Skeletal muscle tissue (tissue), 4 donors: ENCODE results near the gene ACP7. TPM values are rescaled to one million over a fixed set of nuclear protein-coding genes. Genes with fewer than 3 reads are reported as not detected.

Experiments used
- H3K27ac ChIP-seq: one replicate; pipeline ENCODE4 v1.7.0; 2013; ENCODE audit warnings: mild to moderate bottlenecking, low read depth, low read length, inconsistent platforms
- H3K27me3 ChIP-seq, 3 donors: one replicate each; pipeline ENCODE4 v1.7.0; 2013; ENCODE audit warnings: low read length in 3 of 3; ENCODE audit not compliant: control insufficient read depth in 3 of 3, insufficient read depth in 3 of 3
- H3K36me3 ChIP-seq, 3 donors: one replicate each; pipeline ENCODE4 v1.7.0; 2013; ENCODE audit warnings: low read length in 3 of 3; ENCODE audit not compliant: control insufficient read depth in 3 of 3, insufficient read depth in 3 of 3
- H3K4me1 ChIP-seq, 3 donors: one replicate each; pipeline ENCODE4 v1.7.0; 2013; ENCODE audit warnings: low read length in 3 of 3, mild to moderate bottlenecking in 3 of 3; ENCODE audit not compliant: control insufficient read depth in 3 of 3, insufficient read depth in 3 of 3
- H3K4me3 ChIP-seq, 3 donors: one replicate each; pipeline ENCODE4 v1.7.0; 2013; ENCODE audit warnings: low read length in 3 of 3
- H3K9ac ChIP-seq, 3 donors: one replicate each; pipeline ENCODE4 v1.7.0; 2013; ENCODE audit warnings: low read length in 3 of 3, mild to moderate bottlenecking in 3 of 3, moderate library complexity in 2 of 3, low read depth in 1 of 3
- H3K9me3 ChIP-seq, 3 donors: one replicate each; pipeline ENCODE4 v1.7.0; 2013; ENCODE audit warnings: low read length in 3 of 3; ENCODE audit not compliant: control insufficient read depth in 3 of 3
- total RNA-seq: library from RNA; depleted of rRNA; stranded (reverse); fragments of >200 nt; gene quantifications from one replicate; pipeline ENCODE4 v1.2.3, GENCODE V29; 2014
- donor health status: Osteomylitis.

Gene ACP7
- total RNA-seq, 1 donor from 2014 or later: not detected

- no peak overlapping the region for H3K27ac ChIP-seq
- H3K36me3 ChIP-seq: no peaks in the 10 kb centered on the region
- no peak overlapping the region for H3K4me3 ChIP-seq
- peaks cover 11 to 20% (median 13%) of the 10 kb centered on the region in 3 donors for H3K4me1 ChIP-seq
- H3K27me3 ChIP-seq: no peaks in the 10 kb centered on the region
- no peaks in the 10 kb centered on the region for H3K9me3 ChIP-seq
- H3K9ac ChIP-seq: peak overlapping the region in 1 of 3 donors; percentile 25
Observed at GRCh38 chr19:39144290-39145071, 60.3 kb downstream of the ACP7 start.

GRCh38 chr19:39145180-39145953 lies 61.2 kb downstream of the ACP7 start:
- no peaks in the 10 kb centered on the region for H3K36me3 ChIP-seq
- H3K9me3 ChIP-seq: no peaks in the 10 kb centered on the region
- no peaks in the 10 kb centered on the region for H3K27me3 ChIP-seq
- no peak overlapping the region for H3K27ac ChIP-seq
- H3K4me3 ChIP-seq: no peak overlapping the region
- H3K9ac ChIP-seq: no peak overlapping the region
- H3K4me1 ChIP-seq: peaks cover 6 to 15% (median 7%) of the 10 kb centered on the region in 3 donors

- Histone ChIP-seq H3K27ac (no peak overlapping the region), H3K36me3 (no peaks in the 10 kb centered on the region), H3K4me1 (peaks cover 6 to 15% (median 7%) of the 10 kb centered on the region in 3 donors), H3K9ac (no peak overlapping the region), H3K27me3 (no peaks in the 10 kb centered on the region), H3K4me3 (no peak overlapping the region), H3K9me3 (no peaks in the 10 kb centered on the region)
Observed at GRCh38 chr19:39146091-39146490, 61.9 kb downstream of the ACP7 start.

DNA sequence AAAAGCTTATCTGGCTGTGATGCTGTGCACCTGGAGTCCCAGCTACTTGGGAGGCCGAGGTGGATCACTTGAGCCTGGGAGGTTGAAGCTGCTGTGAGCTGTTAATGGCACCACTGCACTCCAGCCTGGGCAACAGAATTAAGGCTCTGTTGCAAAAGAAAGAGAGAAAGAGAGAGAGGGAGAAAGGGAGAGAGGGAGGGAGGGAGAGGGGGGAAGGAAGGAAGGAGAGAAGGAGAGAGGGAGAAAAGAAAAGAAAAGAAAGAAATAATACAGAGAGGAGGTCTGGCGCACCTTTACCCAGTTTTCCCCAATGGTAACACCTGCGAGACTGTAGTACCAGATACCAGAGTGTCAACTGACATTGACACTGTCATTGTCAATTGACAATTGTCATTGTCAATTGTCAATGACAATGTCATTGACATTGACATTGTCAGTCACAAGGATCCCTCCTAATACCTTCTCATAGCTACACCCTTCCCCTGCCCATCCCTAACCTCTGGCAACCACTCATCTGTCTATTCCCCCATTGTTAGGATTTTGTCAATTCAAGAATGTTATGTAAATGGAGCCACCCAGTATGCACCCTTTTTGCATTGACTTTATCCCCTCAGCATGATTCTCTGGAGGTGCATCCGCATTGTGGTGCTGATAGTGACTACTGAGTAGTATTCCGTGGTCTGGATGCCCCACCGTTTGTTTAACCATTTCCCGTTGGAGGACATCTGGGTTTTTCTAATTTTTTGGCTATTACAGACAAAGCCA lies 62.7 kb downstream of the ACP7 start:
- Histone ChIP-seq H3K9me3 (no peaks in the 10 kb centered on the region), H3K4me3 (no peak overlapping the region), H3K4me1 (peaks cover 6 to 15% (median 7%) of the 10 kb centered on the region in 3 donors), H3K27ac (no peak overlapping the region), H3K27me3 (no peaks in the 10 kb centered on the region), H3K9ac (no peak overlapping the region), H3K36me3 (no peaks in the 10 kb centered on the region)

DNA sequence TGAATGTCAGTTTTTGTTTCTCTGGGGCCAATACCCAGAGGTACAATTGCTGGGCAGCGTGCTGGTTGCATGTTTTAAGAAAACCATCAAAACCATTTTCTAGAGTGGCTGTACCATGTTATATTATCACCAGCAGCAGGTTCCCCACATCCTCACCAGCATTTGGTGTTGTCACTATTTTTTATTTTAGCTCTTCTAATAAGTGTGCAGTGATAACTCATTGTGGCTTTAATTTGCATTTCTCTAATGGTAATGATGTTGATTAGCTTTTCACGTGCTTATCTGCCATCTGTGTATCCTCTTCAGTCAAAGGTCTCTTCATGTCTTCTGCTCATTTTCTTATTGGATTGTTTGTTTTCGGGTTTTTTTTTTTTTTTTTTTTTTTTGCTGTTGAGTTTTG lies 63.3 kb downstream of the ACP7 start:
- no peak overlapping the region for H3K9ac ChIP-seq
- H3K9me3 ChIP-seq: no peaks in the 10 kb centered on the region
- H3K4me1 ChIP-seq: peaks cover 6 to 15% (median 7%) of the 10 kb centered on the region in 3 donors
- H3K27me3 ChIP-seq: no peaks in the 10 kb centered on the region
- no peak overlapping the region for H3K4me3 ChIP-seq
- no peaks in the 10 kb centered on the region for H3K36me3 ChIP-seq
- H3K27ac ChIP-seq: no peak overlapping the region

- Histone ChIP-seq H3K4me3 (no peak overlapping the region), H3K9me3 (no peaks in the 10 kb centered on the region), H3K36me3 (no peaks in the 10 kb centered on the region), H3K9ac (no peak overlapping the region), H3K4me1 (peaks cover 6 to 14% (median 7%) of the 10 kb centered on the region in 3 donors), H3K27me3 (no peaks in the 10 kb centered on the region), H3K27ac (no peak overlapping the region)
Observed at GRCh38 chr19:39148939-39149529, 64.9 kb downstream of the ACP7 start.

- Histone ChIP-seq H3K9me3 (no peaks in the 10 kb centered on the region), H3K4me3 (no peak overlapping the region), H3K27ac (no peak overlapping the region), H3K36me3 (no peaks in the 10 kb centered on the region), H3K9ac (no peak overlapping the region), H3K4me1 (peaks cover 0 to 2% (median under 1%) of the 10 kb centered on the region in 3 donors), H3K27me3 (no peaks in the 10 kb centered on the region)
Observed at GRCh38 chr19:39150235-39150634, 66.1 kb downstream of the ACP7 start.

DNA sequence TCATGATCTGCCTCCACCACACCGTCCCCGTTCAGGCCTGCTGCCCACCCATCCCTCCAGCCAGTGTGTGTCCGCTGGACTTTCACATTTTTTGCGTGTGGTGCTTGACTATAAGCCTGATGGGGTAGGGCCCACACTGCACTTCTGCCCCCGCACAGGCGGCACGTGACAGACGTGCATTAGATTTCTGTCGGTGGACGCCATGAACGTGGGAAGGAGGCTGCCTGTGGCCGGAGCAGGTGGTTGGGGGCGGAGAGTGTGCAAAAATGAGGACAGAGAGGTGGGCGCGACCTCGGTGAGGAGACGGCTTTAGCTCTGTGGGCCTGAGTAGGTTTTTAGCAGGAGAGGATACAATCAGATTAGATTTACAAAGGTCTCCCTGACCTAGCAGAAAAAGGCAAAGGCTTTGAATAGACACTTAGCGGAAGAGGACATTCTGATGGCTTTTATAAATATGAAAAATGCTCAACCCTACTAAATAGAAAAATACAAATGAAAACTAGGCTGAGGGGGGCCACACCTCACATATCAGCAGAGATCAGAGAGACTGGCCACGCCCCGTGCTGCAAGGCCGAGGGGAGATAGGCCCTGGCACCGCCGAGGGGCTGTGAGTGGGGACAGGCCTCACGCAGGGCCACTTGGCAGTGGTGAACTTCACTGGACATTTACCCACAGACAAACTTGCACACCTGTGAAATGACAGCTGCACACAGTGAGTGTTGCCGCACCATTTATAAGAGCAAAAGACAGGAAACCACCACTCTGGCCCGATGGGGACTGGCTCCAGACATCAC lies 66.8 kb downstream of the ACP7 start:
- Histone ChIP-seq H3K27ac (no peak overlapping the region), H3K27me3 (no peaks in the 10 kb centered on the region), H3K36me3 (no peaks in the 10 kb centered on the region), H3K4me1 (no peaks in the 10 kb centered on the region), H3K9me3 (no peaks in the 10 kb centered on the region), H3K9ac (no peak overlapping the region), H3K4me3 (no peak overlapping the region)

DNA sequence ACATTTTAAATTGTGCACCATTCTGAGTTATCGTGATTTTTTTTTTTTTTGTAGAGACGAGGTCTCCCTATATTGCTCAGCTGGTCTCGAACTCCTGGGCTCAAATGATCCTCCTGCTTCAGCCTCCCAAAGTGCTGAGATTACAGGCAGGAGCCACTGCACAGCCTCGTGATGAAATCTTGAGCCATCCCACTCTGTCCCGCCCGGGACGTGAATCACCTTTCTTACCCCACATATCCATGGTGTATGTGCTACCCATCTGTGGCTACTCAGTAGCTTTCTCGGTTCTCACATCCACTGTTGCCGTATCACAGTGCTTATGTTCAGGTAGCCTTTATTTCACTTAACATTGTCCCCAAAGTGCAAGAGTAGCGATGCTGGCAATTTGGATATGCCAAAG lies 67.9 kb downstream of the ACP7 start:
- H3K9me3 ChIP-seq: no peaks in the 10 kb centered on the region
- H3K4me3 ChIP-seq: no peak overlapping the region
- no peaks in the 10 kb centered on the region for H3K36me3 ChIP-seq
- H3K27ac ChIP-seq: no peak overlapping the region
- no peak overlapping the region for H3K9ac ChIP-seq
- no peaks in the 10 kb centered on the region for H3K27me3 ChIP-seq
- H3K4me1 ChIP-seq: peaks cover 0 to 5% (median 5%) of the 10 kb centered on the region in 3 donors
